Endodermal cell (in vitro differentiated cells): ENCODE data around the gene PDP2. TPM values are rescaled to one million over a fixed set of nuclear protein-coding genes. Genes with fewer than 3 reads are reported as not detected.

ENCODE experiments used
- DNase-seq: peaks from one replicate; pipeline ENCODE4 v3.0.0-alpha.2; 2017
- H3K27ac ChIP-seq: 2 replicates; pipeline ENCODE4 v1.5.1; 2013; ENCODE audit warnings: mild to moderate bottlenecking, low read depth, low read length, moderate library complexity
- H3K27me3 ChIP-seq: 2 replicates; pipeline ENCODE4 v1.6.1; 2013; ENCODE audit warnings: mild to moderate bottlenecking, low read length, moderate library complexity; ENCODE audit not compliant: insufficient read depth, control insufficient read depth, poor library complexity, severe bottlenecking
- H3K36me3 ChIP-seq: 2 replicates; pipeline ENCODE4 v1.7.0; 2013; ENCODE audit warnings: mild to moderate bottlenecking, low read length, moderate library complexity; ENCODE audit not compliant: control insufficient read depth, insufficient read depth
- H3K4me1 ChIP-seq: one replicate; pipeline ENCODE4 v1.7.0; 2013; ENCODE audit warnings: low read length; ENCODE audit not compliant: control insufficient read depth, insufficient read depth
- H3K4me3 ChIP-seq: 2 replicates; pipeline ENCODE4 v1.5.1; 2013; ENCODE audit warnings: mild to moderate bottlenecking, low read length, moderate library complexity
- H3K9ac ChIP-seq: 2 replicates; pipeline ENCODE4 v1.6.1; 2013; ENCODE audit warnings: mild to moderate bottlenecking, low read length, moderate library complexity; ENCODE audit not compliant: poor library complexity, severe bottlenecking; ENCODE audit errors: extremely low read depth
- H3K9me3 ChIP-seq: 2 replicates; pipeline ENCODE4 v1.6.1; 2013; ENCODE audit warnings: mild to moderate bottlenecking, low read length, moderate library complexity; ENCODE audit not compliant: control insufficient read depth
- H3K27ac Mint-ChIP-seq: 2 replicates; pipeline ENCODE4 v1.8.0; 2020; ENCODE audit warnings: mixed read lengths
- H3K27me3 Mint-ChIP-seq: 2 replicates; pipeline ENCODE4 v1.8.0; 2021; ENCODE audit warnings: mild to moderate bottlenecking, mixed read lengths; ENCODE audit not compliant: insufficient read depth
- H3K36me3 Mint-ChIP-seq: 2 replicates; pipeline ENCODE4 v1.8.0; 2020; ENCODE audit warnings: low read depth, mixed read lengths
- H3K4me1 Mint-ChIP-seq: 2 replicates; pipeline ENCODE4 v1.8.0; 2020; ENCODE audit warnings: mixed read lengths
- H3K4me3 Mint-ChIP-seq: 2 replicates; pipeline ENCODE4 v1.8.0; 2020; ENCODE audit warnings: mild to moderate bottlenecking, moderate library complexity, mixed read lengths
- H3K9me3 Mint-ChIP-seq: 2 replicates; pipeline ENCODE4 v1.8.0; 2020; ENCODE audit warnings: mild to moderate bottlenecking, mixed read lengths
- CTCF ChIP-seq: fragments of 200-600 bp; sonication (generic); conservative IDR thresholded peaks from 2 replicates; pipeline ENCODE4 v1.5.0; 2021; ENCODE audit warnings: antibody characterized with exemption, mild to moderate bottlenecking
- WGBS, 2 experiments: methylation state at CpG; one replicate each; pipeline versions ENCODE4 v1.1.5 to v1.1.7; 2013; ENCODE audit warnings: missing lambda C conversion rate in 2 of 2, mixed read lengths in 1 of 2; ENCODE audit not compliant: insufficient coverage in 1 of 2, insufficient read length in 1 of 2; 5-methylcytosine and 5-hydroxymethylcytosine counted together
- total RNA-seq, 2 donors: library from RNA; stranded (reverse); fragmentation: NEBNext Ultra II Directional in 1 of 2; extraction: Animal tissue kit (Norgen Biotek cat#: 25700) in 1 of 2; gene quantifications; 2 replicates in 1 of 2; 3 replicates in 1 of 2; pipeline ENCODE4 v1.2.1, GENCODE V29; 2021

Gene PDP2
- total RNA-seq, 2 donors from 2014 or later = 23.1 to 31.5 TPM

DNA sequence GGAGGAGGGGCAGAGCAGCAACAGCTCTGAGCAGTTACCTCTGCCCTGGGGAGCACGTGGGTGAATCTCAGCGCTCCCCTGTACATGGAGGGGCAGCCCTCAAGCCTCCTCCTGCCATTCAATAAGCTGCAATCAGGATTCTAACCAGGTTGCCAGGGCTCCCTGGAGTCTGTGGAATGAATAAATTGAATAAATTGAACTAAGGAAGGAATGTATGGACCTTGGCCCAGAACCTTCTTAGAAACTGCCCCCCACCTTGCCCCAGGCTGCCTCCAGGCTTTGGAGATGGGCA lies 39.9 kb downstream of the PDP2 start:
- Histone ChIP-seq H3K9me3 (no peaks in the 10 kb centered on the region), H3K27ac (no peak overlapping the region), H3K4me1 (no peaks in the 10 kb centered on the region), H3K9ac (no peak overlapping the region), H3K27me3 (peaks cover 45% of the 10 kb centered on the region), H3K4me3 (no peak overlapping the region), H3K36me3 (no peaks in the 10 kb centered on the region)
- no peak for TF ChIP-seq CTCF
- no peaks in the 10 kb centered on the region for H3K9me3 Mint-ChIP-seq
- no peak overlapping the region for H3K27ac Mint-ChIP-seq
- no peak for DNase-seq
- H3K4me3 Mint-ChIP-seq = no peak overlapping the region
- no peaks in the 10 kb centered on the region for H3K36me3 Mint-ChIP-seq
- peaks cover 57% of the 10 kb centered on the region for H3K27me3 Mint-ChIP-seq
- 65 to 80% methylated on average over 2 of the region's 2 CpGs for WGBS, 2 experiments
- no peaks in the 10 kb centered on the region for H3K4me1 Mint-ChIP-seq

DNA sequence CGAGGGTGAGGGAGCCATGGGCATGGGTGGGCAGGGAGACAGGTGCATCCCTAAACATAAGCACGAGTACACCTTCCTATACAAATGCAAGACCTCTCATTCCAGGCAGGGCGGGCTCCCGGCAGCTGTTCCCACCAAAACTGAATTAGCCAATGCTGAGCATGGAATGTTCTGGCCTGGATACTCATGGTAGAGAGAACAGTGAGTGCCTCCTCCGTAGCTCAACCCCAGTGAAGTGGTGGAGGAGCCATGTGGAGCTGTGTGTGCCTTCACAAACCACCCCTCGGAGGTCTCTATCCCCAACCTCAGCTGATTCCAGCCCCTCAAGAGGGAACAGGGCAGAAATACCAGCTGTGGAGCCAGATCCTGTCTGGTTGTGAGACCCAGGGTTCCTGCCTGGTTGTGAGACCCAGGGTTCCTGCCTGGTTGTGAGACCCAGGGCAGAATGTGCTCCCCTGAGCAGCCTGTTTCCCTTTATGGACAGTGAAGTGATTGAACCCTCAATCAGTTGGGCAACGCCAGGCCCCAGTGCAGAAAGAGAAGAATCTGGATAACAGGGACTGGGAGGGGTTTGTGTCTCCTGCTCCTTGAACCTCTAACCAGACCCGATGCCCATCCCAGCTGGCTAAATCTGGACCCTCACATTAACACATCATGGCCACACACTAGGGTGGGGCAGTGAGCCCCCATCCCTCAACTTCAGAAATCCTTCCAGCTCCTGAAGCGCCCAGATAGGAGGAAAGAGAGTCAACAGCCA lies 40.8 kb downstream of the PDP2 start:
- no peak overlapping the region for H3K27ac ChIP-seq
- no peak overlapping the region for H3K27ac Mint-ChIP-seq
- no peak for DNase-seq
- H3K27me3 Mint-ChIP-seq = peaks cover 63% of the 10 kb centered on the region
- WGBS, 2 experiments = 85% methylated on average over 9 of the region's 9 CpGs; no CpG with 5 or more reads in 1 of the 2 experiments
- H3K4me1 Mint-ChIP-seq = no peaks in the 10 kb centered on the region
- no peaks in the 10 kb centered on the region for H3K9me3 ChIP-seq
- H3K36me3 Mint-ChIP-seq = no peaks in the 10 kb centered on the region
- H3K27me3 ChIP-seq = peaks cover 52% of the 10 kb centered on the region
- TF ChIP-seq CTCF = no peak
- no peak overlapping the region for H3K9ac ChIP-seq
- no peaks in the 10 kb centered on the region for H3K4me1 ChIP-seq
- H3K4me3 ChIP-seq = no peak overlapping the region
- no peaks in the 10 kb centered on the region for H3K36me3 ChIP-seq
- H3K9me3 Mint-ChIP-seq = no peaks in the 10 kb centered on the region
- H3K4me3 Mint-ChIP-seq = no peak overlapping the region

DNA sequence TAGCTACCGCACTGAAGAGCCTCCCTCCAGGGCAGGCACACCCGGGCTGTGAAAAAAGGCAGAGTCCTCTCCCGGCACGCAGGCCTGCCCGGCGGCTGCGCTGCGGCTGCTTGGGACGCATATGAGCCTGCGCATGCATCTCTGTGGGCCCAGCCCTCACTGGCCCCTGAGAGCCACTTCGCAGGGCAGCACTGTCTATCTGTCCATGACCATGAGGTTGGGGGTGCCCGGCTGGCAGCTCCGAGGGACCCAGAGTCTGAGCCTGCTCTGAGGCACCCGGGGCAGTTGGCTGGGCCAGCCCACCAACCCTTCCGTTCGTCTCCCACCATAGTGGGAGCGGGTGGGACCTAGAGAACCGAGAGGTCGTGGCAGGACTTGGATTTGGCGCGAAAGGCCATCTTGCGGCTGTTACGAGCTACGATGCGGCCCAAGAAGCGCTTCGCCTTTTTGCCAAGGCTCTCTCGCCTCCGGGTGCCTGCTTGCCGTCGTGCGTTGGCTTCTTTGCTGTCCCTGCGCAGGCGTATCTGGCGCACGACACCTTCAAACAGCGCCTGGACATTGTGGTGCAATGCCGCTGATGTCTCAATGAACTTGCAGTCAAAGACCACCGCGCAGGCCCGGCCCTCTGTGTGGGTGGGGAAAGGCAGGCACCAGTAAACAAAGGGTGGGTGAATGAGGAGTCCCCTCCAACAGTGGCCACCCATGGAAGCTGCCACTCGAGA lies 41.6 kb downstream of the PDP2 start:
- Histone ChIP-seq H3K9me3 (no peaks in the 10 kb centered on the region), H3K9ac (no peak overlapping the region), H3K27ac (no peak overlapping the region), H3K4me1 (no peaks in the 10 kb centered on the region), H3K27me3 (peaks cover 59% of the 10 kb centered on the region), H3K36me3 (no peaks in the 10 kb centered on the region), H3K4me3 (no peak overlapping the region)
- no peak for TF ChIP-seq CTCF
- no peak overlapping the region for H3K27ac Mint-ChIP-seq
- no peak overlapping the region for H3K4me3 Mint-ChIP-seq
- no peak for DNase-seq
- H3K9me3 Mint-ChIP-seq = no peaks in the 10 kb centered on the region
- 92 to 95% methylated on average over 35 to 42 of the region's 42 CpGs for WGBS, 2 experiments
- no peaks in the 10 kb centered on the region for H3K36me3 Mint-ChIP-seq
- H3K4me1 Mint-ChIP-seq = no peaks in the 10 kb centered on the region
- H3K27me3 Mint-ChIP-seq = peaks cover 65% of the 10 kb centered on the region
